KMS-11 (cell line): ENCODE results near the gene SSC4D.
"Not testable (repeated sequence)": the region's sequence is repeated elsewhere in the genome, so short reads cannot be mapped to it uniquely, and the experiment has no call there.

Experiments used
- H2AFZ ChIP-seq: fragments of 200-600 bp; sonication (generic); 2 replicates; pipeline ENCODE4 v1.6.1; 2016; ENCODE audit warnings: antibody characterized with exemption, mixed run types, low read depth
- H3K27ac ChIP-seq: fragments of 200-600 bp; sonication (generic); 2 replicates; pipeline ENCODE4 v1.6.1; 2016; ENCODE audit warnings: mild to moderate bottlenecking, mixed run types
- H3K27me3 ChIP-seq: fragments of 200-600 bp; sonication (generic); 2 replicates; pipeline ENCODE4 v1.6.1; 2017; ENCODE audit warnings: mild to moderate bottlenecking, low read depth, mixed run types, moderate library complexity; ENCODE audit not compliant: insufficient read depth
- H3K36me3 ChIP-seq: fragments of 200-600 bp; sonication (generic); 2 replicates; pipeline ENCODE4 v1.6.1; 2017; ENCODE audit warnings: mild to moderate bottlenecking, mixed run types; ENCODE audit not compliant: insufficient read depth
- H3K4me1 ChIP-seq: fragments of 200-600 bp; sonication (generic); 2 replicates; pipeline ENCODE4 v1.6.1; 2016; ENCODE audit warnings: mild to moderate bottlenecking, low read depth, mixed run types; ENCODE audit not compliant: poor library complexity, severe bottlenecking
- H3K4me2 ChIP-seq: fragments of 200-600 bp; sonication (generic); 2 replicates; pipeline ENCODE4 v1.7.0; 2016; ENCODE audit warnings: mild to moderate bottlenecking, mixed run types
- H3K4me3 ChIP-seq: fragments of 200-600 bp; sonication (generic); IDR thresholded peaks from 2 replicates; pipeline ENCODE4 v1.6.1; 2017; ENCODE audit warnings: low read depth, low read length, mixed read lengths; ENCODE audit not compliant: insufficient read depth
- H3K79me2 ChIP-seq: fragments of 200-600 bp; sonication (generic); 2 replicates; pipeline ENCODE4 v1.6.1; 2016; ENCODE audit warnings: low read depth, mixed run types; ENCODE audit not compliant: insufficient read depth
- H3K9ac ChIP-seq: fragments of 200-600 bp; sonication (generic); 2 replicates; pipeline ENCODE4 v1.6.1; 2016; ENCODE audit warnings: mild to moderate bottlenecking, mixed run types
- H4K20me1 ChIP-seq: fragments of 200-600 bp; sonication (generic); 2 replicates; pipeline ENCODE4 v1.6.1; 2016; ENCODE audit warnings: mild to moderate bottlenecking, mixed run types; ENCODE audit not compliant: insufficient read depth
- TF ChIP-seq, protein P1 (sequence below): fragments of 200-600 bp; sonication (generic); conservative IDR thresholded peaks from 2 replicates; pipeline ENCODE4 v1.6.1; 2017; ENCODE audit warnings: low read depth, mild to moderate bottlenecking, antibody characterized with exemption, low read length, moderate library complexity, mixed read lengths

SSC4D gene

DNA sequence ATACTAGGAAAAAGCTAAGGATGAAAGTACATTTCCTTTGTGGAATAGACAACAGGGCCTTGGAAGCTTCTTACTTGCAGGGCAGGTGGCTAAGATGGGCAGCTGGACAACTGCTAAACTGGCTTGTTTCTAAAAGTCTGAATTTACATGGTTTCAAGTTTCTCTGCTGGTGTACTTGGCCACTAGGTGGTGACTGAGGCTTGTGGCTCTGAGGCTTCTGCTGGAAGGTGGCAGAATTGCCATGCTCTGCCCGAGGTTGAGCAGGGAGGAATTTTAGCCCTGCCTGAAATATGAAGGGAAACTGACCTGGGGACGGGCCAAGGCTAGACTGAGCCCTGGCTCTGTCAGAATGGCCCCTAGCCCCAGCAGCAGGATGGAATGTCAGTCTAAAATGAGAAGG is 28.4 kb upstream of the SSC4D start:
- H3K27me3 ChIP-seq, H3K9ac ChIP-seq, H3K27ac ChIP-seq, H3K79me2 ChIP-seq, H3K4me3 ChIP-seq, H2AFZ ChIP-seq, H3K36me3 ChIP-seq, H4K20me1 ChIP-seq, H3K4me2 ChIP-seq: not testable (repeated sequence)
- H3K4me1 ChIP-seq = peaks cover 16% of the 10 kb centered on the region
- TF ChIP-seq, protein P1, sequence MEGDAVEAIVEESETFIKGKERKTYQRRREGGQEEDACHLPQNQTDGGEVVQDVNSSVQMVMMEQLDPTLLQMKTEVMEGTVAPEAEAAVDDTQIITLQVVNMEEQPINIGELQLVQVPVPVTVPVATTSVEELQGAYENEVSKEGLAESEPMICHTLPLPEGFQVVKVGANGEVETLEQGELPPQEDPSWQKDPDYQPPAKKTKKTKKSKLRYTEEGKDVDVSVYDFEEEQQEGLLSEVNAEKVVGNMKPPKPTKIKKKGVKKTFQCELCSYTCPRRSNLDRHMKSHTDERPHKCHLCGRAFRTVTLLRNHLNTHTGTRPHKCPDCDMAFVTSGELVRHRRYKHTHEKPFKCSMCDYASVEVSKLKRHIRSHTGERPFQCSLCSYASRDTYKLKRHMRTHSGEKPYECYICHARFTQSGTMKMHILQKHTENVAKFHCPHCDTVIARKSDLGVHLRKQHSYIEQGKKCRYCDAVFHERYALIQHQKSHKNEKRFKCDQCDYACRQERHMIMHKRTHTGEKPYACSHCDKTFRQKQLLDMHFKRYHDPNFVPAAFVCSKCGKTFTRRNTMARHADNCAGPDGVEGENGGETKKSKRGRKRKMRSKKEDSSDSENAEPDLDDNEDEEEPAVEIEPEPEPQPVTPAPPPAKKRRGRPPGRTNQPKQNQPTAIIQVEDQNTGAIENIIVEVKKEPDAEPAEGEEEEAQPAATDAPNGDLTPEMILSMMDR = peak; percentile 64

DNA sequence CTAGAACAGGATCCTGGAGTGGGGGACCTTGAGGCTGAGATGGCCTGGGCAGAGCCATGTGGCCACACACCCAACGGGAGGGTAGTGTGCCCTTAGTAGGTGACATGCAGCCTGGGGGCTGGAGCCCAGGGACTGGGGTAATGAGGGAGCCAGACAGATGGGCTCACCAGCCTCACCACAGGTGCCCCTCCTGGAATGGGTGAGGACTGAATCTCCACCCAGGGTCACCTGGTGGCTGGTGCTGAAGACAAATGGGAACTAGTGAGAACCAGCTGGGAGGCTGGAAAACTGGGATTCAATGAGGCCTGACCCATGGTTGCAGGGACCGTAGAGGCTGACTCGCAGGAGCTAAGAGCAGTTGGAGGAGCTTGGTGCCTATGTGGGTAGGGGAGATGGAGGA is 21.3 kb upstream of the SSC4D start:
- H3K36me3 ChIP-seq = no peaks in the 10 kb centered on the region
- H3K79me2 ChIP-seq = no peaks in the 10 kb centered on the region
- peaks cover 35% of the 10 kb centered on the region for H3K4me1 ChIP-seq
- no peak overlapping the region for H3K4me3 ChIP-seq
- H4K20me1 ChIP-seq = no peaks in the 10 kb centered on the region
- no peaks in the 10 kb centered on the region for H3K27me3 ChIP-seq
- no peak overlapping the region for H3K9ac ChIP-seq
- H3K27ac ChIP-seq = no peak overlapping the region
- no peak overlapping the region for H2AFZ ChIP-seq
- TF ChIP-seq, protein P1 = no peak
- H3K4me2 ChIP-seq = no peak overlapping the region

DNA sequence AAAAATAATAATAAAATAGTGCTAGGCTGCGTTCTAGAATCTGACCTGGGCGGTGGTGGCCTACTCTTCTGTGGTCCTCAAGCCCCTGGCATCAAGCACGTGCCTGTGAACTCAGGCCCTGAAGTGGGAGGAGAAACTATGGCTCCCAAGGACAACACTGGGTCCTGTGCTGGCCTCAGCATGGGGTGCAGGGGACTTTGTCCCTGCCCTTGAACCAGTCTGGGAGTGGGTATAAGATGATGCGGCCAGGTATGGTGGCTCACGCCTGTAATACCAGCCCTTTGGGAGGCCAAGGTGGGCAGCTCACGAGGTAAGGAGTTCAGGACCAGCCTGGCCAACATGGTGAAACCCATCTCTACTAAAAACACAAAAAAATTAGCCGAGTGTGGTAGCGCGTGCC is 20.7 kb upstream of the SSC4D start:
- Histone ChIP-seq H4K20me1 (no peaks in the 10 kb centered on the region), H3K4me3 (no peak overlapping the region), H3K36me3 (no peaks in the 10 kb centered on the region), H2AFZ (no peak overlapping the region), H3K9ac (no peak overlapping the region), H3K4me2 (no peak overlapping the region), H3K4me1 (peaks cover 41% of the 10 kb centered on the region), H3K27ac (no peak overlapping the region), H3K27me3 (no peaks in the 10 kb centered on the region), H3K79me2 (no peaks in the 10 kb centered on the region)
- TF ChIP-seq, protein P1 = no peak

DNA sequence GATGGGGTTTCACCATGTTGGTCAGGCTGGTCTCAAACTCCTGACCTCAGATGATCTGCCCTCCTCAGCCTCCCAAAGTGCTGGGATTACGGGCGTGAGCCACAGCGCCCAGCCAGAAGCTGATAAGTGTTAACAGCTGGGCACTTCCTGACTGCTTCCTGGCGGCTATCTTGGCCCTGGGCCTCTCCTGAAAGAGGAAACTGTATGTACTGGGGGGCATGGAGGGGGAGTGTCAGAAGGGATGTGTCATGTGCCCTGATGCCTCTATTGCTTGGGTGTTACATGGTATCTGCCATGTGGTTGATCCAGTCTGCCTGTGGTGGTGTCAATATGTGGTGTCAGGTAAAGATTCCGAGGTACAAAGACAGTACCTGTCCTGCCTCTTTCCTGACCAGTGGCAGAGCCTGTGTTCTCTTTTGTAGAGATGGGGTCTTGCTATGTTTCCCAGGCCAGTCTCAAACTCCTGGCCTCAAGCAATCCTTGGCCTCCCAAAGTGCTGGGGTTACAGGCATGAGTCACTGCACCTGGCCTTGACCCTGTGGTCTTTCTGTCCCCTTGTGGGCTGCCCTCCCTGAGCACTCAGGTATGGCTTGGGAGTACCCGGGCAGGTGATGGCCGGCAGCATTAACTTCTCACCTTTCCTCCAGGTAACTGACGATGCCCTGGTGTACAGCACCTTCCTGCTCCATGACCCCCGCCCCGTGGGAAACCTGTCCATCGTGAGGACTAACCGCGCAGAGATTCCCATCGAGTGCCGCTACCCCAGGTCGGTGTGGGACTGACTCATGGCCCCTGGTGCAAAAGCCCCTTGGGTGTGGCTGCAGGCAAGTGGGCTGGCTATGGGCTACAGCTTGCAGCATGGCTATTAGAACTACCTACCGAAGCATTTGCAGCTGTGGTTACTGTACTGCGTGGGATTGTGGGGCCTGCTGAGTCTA is 19.6 kb upstream of the SSC4D start:
- Histone ChIP-seq H3K4me1 (peaks cover 52% of the 10 kb centered on the region), H3K27me3 (no peaks in the 10 kb centered on the region), H3K36me3 (no peaks in the 10 kb centered on the region), H3K27ac (no peak overlapping the region), H4K20me1 (no peaks in the 10 kb centered on the region), H3K4me2 (no peak overlapping the region), H3K79me2 (no peaks in the 10 kb centered on the region), H3K4me3 (no peak overlapping the region), H3K9ac (no peak overlapping the region), H2AFZ (no peak overlapping the region)
- TF ChIP-seq, protein P1 = no peak
